ENCODE measurements around the gene MICAL2.

GRCh38 chr11:12160231-12160630, 49.8 kb downstream of the MICAL2 start:
- no peak for TF ChIP-seq POLR2A (IDR thresholded peaks at IDR 0.05)
- TF ChIP-seq CTCF (IDR thresholded peaks at IDR 0.05): no peak
